ENCODE measurements around the gene IYD.

Gene IYD

DNA sequence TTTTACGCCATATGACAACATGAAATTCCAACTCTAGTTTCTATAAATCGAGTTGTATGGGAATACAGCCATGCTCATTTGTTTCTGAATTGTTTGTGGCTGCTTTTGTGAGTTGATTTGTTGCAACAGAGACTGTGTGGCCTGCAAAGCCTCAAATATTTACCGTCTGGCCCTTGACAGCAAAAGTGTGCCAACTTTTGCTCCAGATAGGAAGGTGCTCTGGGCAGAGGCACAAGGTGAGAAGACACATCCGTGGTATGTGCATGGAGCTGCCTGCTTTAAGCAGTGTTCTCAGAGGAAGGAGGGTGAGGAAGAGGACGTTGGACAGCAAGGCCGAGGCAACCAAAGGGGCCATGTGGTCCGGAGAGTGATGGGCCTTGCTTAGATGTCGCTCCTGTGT, 57.4 kb downstream of the IYD start:
- in situ Hi-C loops (cut with HindIII; ENCODE audit: low pct_ligation_motif_present, low sequenced_read_pairs): no loop called here
- DNase-seq: no peak
- TF ChIP-seq, protein P1, sequence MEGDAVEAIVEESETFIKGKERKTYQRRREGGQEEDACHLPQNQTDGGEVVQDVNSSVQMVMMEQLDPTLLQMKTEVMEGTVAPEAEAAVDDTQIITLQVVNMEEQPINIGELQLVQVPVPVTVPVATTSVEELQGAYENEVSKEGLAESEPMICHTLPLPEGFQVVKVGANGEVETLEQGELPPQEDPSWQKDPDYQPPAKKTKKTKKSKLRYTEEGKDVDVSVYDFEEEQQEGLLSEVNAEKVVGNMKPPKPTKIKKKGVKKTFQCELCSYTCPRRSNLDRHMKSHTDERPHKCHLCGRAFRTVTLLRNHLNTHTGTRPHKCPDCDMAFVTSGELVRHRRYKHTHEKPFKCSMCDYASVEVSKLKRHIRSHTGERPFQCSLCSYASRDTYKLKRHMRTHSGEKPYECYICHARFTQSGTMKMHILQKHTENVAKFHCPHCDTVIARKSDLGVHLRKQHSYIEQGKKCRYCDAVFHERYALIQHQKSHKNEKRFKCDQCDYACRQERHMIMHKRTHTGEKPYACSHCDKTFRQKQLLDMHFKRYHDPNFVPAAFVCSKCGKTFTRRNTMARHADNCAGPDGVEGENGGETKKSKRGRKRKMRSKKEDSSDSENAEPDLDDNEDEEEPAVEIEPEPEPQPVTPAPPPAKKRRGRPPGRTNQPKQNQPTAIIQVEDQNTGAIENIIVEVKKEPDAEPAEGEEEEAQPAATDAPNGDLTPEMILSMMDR (IDR thresholded peaks at IDR 0.05; ENCODE audit: low read depth, low read length, missing control alignments): no peak
- H3K4me3 ChIP-seq (ENCODE audit: low read depth, low read length): no peak overlapping the region
- H3K27ac ChIP-seq: no peak overlapping the region
- H3K27me3 ChIP-seq (replicated peaks): no peaks in the 10 kb centered on the region
- H3K36me3 ChIP-seq (replicated peaks): no peaks in the 10 kb centered on the region

DNA sequence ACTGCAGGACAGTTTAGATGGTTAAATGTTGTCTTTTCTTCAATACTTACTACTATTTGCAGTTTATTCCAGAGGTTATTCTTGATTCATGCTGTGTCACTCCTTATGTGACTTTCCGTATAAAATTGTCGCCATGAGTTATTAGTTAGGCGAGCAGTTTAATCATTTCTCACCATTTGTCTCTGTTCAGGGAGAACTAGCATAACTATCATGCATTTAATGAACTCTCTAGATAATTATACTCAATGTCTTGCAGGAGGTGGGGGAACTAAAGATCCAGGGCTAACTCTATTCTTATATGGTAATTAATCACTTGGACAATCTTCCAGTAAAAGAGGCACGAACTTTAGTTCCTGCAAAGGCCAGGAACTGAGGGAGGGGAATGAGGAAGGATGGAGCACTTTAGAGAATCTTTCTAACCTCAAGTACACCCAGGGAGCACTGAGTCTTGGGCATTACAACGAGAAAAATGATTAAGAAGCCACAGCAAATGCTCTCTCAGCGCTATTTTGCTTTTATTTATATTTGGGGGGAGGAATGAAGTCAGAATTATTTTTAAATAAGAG, 58.3 kb downstream of the IYD start:
- H3K4me3 ChIP-seq (ENCODE audit: low read depth, low read length): no peak overlapping the region
- in situ Hi-C loops (cut with HindIII; ENCODE audit: low pct_ligation_motif_present, low sequenced_read_pairs): no loop called here
- DNase-seq: no peak
- TF ChIP-seq, protein P1 (IDR thresholded peaks at IDR 0.05; ENCODE audit: low read depth, low read length, missing control alignments): no peak
- no peaks in the 10 kb centered on the region for H3K36me3 ChIP-seq (replicated peaks)
- H3K27me3 ChIP-seq (replicated peaks): no peaks in the 10 kb centered on the region
- no peak overlapping the region for H3K27ac ChIP-seq

DNA sequence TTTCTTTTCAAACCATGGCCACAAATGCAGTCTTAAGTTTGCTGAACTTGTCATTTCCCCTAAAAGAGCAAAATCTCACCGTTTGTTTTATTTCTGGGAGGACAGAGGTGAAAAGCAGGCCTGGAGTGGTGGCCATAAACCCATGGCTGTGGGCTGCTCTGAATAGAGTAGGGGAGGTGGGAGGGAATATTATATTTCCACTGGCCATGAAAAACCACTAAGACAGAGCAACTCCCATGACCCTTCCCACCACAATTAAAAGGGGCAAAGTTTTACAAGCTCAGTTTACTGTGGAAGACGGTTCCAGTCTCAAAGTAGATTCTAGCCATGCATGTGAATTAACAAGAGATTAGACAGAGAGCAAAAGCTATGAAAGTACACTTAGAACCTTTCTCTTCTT, 59.0 kb downstream of the IYD start:
- H3K4me3 ChIP-seq (ENCODE audit: low read depth, low read length): no peak overlapping the region
- no peaks in the 10 kb centered on the region for H3K36me3 ChIP-seq (replicated peaks)
- in situ Hi-C loops (cut with HindIII; ENCODE audit: low pct_ligation_motif_present, low sequenced_read_pairs): no loop called here
- DNase-seq: no peak
- H3K27me3 ChIP-seq (replicated peaks): no peaks in the 10 kb centered on the region
- no peak overlapping the region for H3K27ac ChIP-seq
- TF ChIP-seq, protein P1 (IDR thresholded peaks at IDR 0.05; ENCODE audit: low read depth, low read length, missing control alignments): no peak

DNA sequence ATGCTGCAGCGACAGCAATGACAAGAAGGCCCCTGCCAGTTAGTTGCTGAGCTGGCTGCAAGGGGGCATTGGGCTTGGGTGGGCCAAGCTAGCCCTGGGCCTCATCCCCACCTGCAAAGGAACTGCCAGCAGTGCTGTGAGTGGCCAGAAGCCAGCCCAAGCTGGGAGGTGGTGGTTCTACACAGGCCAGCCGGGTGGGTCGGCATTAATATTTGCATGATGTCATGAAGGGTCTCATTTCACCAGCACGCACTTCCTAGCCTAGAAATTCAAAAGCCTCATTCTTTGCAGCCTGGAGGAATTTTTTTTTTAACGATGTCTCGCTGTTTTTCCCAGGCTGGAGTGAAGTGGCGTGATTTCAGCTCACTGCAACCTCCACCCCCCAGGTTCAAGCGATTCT, 62.0 kb downstream of the IYD start:
- no peak for DNase-seq
- in situ Hi-C loops (cut with HindIII; ENCODE audit: low pct_ligation_motif_present, low sequenced_read_pairs): no loop called here
- Histone ChIP-seq H3K36me3 (replicated peaks) (no peaks in the 10 kb centered on the region), H3K27me3 (replicated peaks) (no peaks in the 10 kb centered on the region), H3K4me3 (ENCODE audit: low read depth, low read length) (no peak overlapping the region), H3K27ac (no peak overlapping the region)
- TF ChIP-seq, protein P1 (IDR thresholded peaks at IDR 0.05; ENCODE audit: low read depth, low read length, missing control alignments): no peak

DNA sequence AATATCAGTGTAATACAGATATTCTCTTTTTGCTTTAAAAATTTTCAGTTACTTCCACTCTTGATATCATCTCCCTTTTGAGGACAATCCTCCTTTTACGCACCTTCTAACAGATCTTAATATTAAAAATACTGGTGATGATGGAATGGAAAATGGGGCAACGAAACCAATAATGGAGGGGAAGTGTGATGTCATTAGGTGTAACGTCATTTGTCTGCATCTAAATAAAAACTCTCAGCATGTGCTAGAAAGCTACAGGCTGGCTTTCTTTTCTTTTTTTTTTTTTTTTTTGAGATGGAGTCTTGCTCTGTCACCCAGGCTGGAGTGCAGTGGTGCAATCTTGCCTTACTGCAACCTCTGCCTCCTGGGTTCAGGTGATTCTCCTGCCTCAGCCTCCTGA, 66.5 kb downstream of the IYD start:
- H3K4me3 ChIP-seq (ENCODE audit: low read depth, low read length): no peak overlapping the region
- no peaks in the 10 kb centered on the region for H3K36me3 ChIP-seq (replicated peaks)
- in situ Hi-C loops (cut with HindIII; ENCODE audit: low pct_ligation_motif_present, low sequenced_read_pairs): no loop called here
- H3K27ac ChIP-seq: no peak overlapping the region
- H3K27me3 ChIP-seq (replicated peaks): no peaks in the 10 kb centered on the region
- TF ChIP-seq, protein P1 (IDR thresholded peaks at IDR 0.05; ENCODE audit: low read depth, low read length, missing control alignments): no peak
- DNase-seq: no peak

DNA sequence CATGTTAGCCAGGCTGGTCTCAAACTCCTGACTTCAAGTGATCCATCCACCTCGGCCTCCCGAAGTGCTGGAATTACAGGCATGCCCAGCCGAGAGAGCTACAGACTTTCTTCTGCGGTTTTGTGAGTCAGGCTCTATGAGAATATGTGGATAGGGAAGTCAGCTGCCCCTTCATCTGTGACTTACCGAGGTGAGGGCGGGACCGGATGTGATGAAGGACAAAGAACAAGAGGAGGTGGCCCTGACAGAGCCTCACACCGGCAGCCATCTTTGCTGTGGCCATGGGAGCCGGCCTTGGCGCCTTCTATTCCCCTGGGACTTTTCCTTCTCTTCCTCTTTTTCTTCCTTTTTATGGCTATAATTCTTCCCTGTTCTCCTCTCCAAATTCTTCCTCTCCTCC, 67.0 kb downstream of the IYD start:
- in situ Hi-C loops (cut with HindIII; ENCODE audit: low pct_ligation_motif_present, low sequenced_read_pairs): no loop called here
- no peak overlapping the region for H3K4me3 ChIP-seq (ENCODE audit: low read depth, low read length)
- H3K36me3 ChIP-seq (replicated peaks): no peaks in the 10 kb centered on the region
- H3K27ac ChIP-seq: no peak overlapping the region
- peak; percentile 29 for DNase-seq
- no peaks in the 10 kb centered on the region for H3K27me3 ChIP-seq (replicated peaks)
- TF ChIP-seq, protein P1 (IDR thresholded peaks at IDR 0.05; ENCODE audit: low read depth, low read length, missing control alignments): no peak
